Stimulated activated CD8-positive, alpha-beta memory T cell treated with anti-CD3 and anti-CD28 coated beads, Interleukin-7, amount 100 ng/mL, for 48 hours (primary cell): ENCODE results near the gene UFL1.

ENCODE experiments used
- DNase-seq, 2 donors: peaks; one replicate each; pipeline ENCODE4 v3.0.0-alpha.2; 2020; ENCODE audit warnings: low read depth in 1 of 2; ENCODE audit errors: extremely low read depth in 1 of 2

The UFL1 gene

DNA sequence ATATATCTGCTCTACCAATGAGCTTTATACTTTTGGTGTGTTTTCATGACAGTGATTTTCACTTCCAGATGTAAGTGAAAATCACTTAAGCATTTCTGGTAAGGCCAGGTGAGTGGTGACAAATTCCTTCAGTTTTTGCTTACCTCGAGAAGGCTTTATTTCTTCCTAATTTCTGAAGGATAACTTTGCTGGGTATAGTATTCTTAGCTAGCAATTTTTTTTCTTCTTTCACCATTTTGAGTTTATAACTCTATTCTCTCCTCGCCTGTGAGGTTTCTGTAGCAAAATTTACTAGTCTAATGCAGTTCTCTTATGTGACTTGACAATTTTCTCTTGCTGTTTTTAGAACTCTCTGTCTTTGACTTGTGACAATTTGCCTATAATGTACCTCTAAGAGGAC lies 48.4 kb downstream of the UFL1 start:
- DNase-seq = no peak

DNA sequence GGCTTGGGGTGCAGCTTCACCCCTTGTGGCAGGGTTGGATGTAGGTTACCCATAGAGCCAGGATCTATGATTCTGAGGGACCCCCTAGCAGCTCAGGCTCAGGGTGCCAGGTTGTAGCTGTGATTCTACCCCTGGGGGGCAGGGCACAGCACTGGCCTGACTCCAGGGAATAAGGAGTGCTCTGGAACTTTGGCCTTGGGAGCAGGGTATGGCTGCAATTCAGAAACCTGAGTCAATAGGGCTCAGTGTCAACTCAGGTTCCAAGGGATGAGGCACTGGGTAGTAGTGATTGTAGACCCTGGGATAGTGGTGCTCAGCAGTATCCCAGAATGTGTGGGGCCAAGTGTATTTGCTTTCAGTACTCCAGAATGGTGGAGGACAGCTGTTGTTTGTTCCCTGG lies 49.9 kb downstream of the UFL1 start:
- DNase-seq = no peak

DNA sequence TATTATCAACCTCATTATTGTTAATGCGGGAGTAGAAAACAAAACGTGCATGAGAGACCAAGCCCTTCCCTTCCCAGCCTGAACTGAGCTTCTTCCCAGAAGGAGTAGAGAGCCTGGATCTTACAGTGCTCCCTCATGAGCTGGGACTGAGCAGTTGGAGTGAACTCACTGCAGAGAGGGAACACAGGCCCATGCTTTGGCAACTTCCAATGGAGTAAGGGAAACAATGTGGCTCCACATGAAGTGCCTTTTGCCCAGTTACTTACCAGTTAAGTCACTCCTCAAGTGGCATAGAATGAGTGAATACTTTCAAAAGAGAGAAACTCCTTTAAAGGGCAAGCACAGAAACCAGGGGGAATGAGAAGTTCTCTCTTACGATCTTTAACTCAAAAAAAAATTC lies 53.8 kb downstream of the UFL1 start:
- DNase-seq = no peak

DNA sequence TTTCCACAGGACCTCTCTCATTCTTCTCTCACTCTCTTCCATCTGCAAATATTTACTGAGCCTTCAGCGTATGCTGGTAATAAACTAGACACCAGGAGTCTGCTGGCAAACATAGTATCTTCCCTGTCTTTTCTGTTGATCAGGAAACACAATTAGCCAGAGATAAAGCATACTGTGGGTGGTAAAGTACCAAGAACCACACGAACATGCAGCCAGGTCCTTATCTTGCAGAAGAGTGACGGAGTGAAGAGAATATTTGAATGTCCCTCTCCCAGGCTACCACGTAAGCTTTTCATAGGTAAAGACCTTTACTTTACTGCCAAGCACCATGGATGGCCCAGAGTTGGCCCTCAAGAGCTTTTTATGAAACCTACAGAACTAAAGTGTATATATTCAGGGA lies 54.6 kb downstream of the UFL1 start:
- no peak for DNase-seq

DNA sequence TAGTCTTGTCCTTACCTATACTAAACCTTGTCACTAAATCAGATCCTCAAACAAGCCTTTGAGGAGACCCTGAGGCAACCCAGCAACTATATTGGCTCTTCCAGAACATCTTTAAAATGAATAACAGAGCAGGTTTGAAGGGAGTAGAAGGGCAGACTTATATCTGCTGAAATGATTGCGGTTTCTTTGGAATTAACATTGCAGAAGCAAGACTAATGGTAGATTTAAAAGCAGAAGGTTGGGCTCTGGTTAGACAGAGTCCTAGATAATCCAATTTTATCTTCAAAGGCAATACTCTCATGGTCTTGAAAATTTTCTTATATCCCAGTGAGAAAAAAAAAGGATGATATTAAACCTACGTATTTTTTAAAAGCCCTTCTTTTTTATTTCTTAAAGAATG lies 60.4 kb downstream of the UFL1 start:
- no peak for DNase-seq

DNA sequence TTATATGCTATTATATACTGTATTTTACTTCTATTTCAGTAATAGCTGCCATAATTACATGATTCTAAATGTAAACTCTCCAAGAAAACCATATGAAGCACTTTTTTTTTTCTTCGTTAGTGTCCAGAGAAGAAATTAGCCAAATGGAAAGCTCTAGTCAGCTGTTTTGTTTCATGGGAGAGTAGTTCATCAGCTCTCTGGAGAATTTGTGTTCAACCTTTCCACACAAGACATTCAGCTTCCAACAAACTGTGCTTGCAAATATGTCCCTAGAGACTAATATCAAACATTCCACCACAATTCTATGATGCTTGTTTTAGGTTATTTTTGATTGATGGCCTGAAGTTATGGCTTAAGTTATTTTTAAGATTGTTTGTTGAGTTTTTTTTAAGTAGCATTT lies 60.8 kb downstream of the UFL1 start:
- DNase-seq = no peak

DNA sequence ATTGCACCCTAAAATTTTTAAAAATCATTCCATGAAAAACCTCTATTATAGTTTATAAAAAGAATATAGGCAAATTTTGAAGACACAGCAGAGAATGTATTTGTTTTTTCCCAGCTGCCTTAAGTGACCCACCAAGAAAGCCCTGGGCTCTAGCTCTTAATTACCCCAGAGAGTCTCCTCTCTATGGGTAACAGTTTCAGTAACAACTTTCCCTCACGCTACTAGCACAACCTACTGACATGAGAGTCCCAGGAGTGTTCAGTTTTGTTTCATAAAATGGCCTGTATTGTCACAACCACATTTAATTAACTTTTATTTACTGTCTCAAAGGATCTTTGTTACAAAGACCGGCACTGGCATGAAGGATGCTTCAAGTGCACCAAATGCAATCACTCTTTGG lies 82.8 kb downstream of the UFL1 start:
- DNase-seq = no peak
